SH-SY5Y (cell line): ENCODE data around the gene SMYD1.

ENCODE experiments used
- GATA2 ChIP-seq: IDR thresholded peaks from 2 replicates; pipeline ENCODE4 v1.6.1; 2011; ENCODE audit warnings: mild to moderate bottlenecking, low read depth, low read length
- GATA3 ChIP-seq: IDR thresholded peaks from 2 replicates; pipeline ENCODE4 v1.6.1; 2011; ENCODE audit warnings: low read depth, mild to moderate bottlenecking, low read length, moderate library complexity

- TF ChIP-seq GATA2 (no peak), GATA3 (no peak)
Measured at GRCh38 chr2:88078643-88079172, 11.1 kb downstream of the SMYD1 start.
